ENCODE results near the gene ADARB1. TPM values are rescaled to one million over a fixed set of nuclear protein-coding genes. Genes with fewer than 3 reads are reported as not detected.

The ADARB1 gene
- total RNA-seq, 1 experiment from 2014 or later = 5.0 TPM

GRCh38 chr21:45148316-45148990 lies 74.1 kb downstream of the ADARB1 start:
- no peak for DNase-seq (ENCODE audit: low spot score)

- DNase-seq (ENCODE audit: low spot score) = no peak
Observed at GRCh38 chr21:45149021-45149420, 74.6 kb downstream of the ADARB1 start.

GRCh38 chr21:45150638-45151131 lies 76.3 kb downstream of the ADARB1 start:
- DNase-seq (ENCODE audit: low spot score) = no peak

GRCh38 chr21:45151445-45152160 lies 77.2 kb downstream of the ADARB1 start:
- DNase-seq (ENCODE audit: low spot score) = no peak

- DNase-seq (ENCODE audit: low spot score) = no peak
Observed at GRCh38 chr21:45152265-45152746, 77.9 kb downstream of the ADARB1 start.

- DNase-seq (ENCODE audit: low spot score) = no peak
Observed at GRCh38 chr21:45153358-45154318, 79.3 kb downstream of the ADARB1 start.

- no peak for DNase-seq (ENCODE audit: low spot score)
Observed at GRCh38 chr21:45154511-45155508, 80.4 kb downstream of the ADARB1 start.

- DNase-seq (ENCODE audit: low spot score) = no peak
Observed at GRCh38 chr21:45155910-45156309, 81.5 kb downstream of the ADARB1 start.

- DNase-seq (ENCODE audit: low spot score) = no peak
Observed at GRCh38 chr21:45156459-45156858, 82.1 kb downstream of the ADARB1 start.

- DNase-seq (ENCODE audit: low spot score) = no peak
Observed at GRCh38 chr21:45157932-45158331, 83.6 kb downstream of the ADARB1 start.

GRCh38 chr21:45158491-45159423 lies 84.4 kb downstream of the ADARB1 start:
- no peak for DNase-seq (ENCODE audit: low spot score)

- no peak for DNase-seq (ENCODE audit: low spot score)
Observed at GRCh38 chr21:45160198-45160597, 85.8 kb downstream of the ADARB1 start.

GRCh38 chr21:45161038-45161945 lies 86.9 kb downstream of the ADARB1 start:
- no peak for DNase-seq (ENCODE audit: low spot score)

GRCh38 chr21:45162115-45162514 lies 87.7 kb downstream of the ADARB1 start:
- no peak for DNase-seq (ENCODE audit: low spot score)

- DNase-seq (ENCODE audit: low spot score) = no peak
Observed at GRCh38 chr21:45162809-45163208, 88.4 kb downstream of the ADARB1 start.

GRCh38 chr21:45163413-45164123 lies 89.2 kb downstream of the ADARB1 start:
- DNase-seq (ENCODE audit: low spot score) = no peak

GRCh38 chr21:45164124-45164511 lies 89.7 kb downstream of the ADARB1 start:
- no peak for DNase-seq (ENCODE audit: low spot score)

GRCh38 chr21:45164838-45165237 lies 90.5 kb downstream of the ADARB1 start:
- DNase-seq (ENCODE audit: low spot score) = no peak
